ENCODE results near the gene SDHC.
A peak's percentile ranks its signal among the peaks of the same experiment; 100 is the strongest.

The SDHC gene, protein sequence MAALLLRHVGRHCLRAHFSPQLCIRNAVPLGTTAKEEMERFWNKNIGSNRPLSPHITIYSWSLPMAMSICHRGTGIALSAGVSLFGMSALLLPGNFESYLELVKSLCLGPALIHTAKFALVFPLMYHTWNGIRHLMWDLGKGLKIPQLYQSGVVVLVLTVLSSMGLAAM

DNA sequence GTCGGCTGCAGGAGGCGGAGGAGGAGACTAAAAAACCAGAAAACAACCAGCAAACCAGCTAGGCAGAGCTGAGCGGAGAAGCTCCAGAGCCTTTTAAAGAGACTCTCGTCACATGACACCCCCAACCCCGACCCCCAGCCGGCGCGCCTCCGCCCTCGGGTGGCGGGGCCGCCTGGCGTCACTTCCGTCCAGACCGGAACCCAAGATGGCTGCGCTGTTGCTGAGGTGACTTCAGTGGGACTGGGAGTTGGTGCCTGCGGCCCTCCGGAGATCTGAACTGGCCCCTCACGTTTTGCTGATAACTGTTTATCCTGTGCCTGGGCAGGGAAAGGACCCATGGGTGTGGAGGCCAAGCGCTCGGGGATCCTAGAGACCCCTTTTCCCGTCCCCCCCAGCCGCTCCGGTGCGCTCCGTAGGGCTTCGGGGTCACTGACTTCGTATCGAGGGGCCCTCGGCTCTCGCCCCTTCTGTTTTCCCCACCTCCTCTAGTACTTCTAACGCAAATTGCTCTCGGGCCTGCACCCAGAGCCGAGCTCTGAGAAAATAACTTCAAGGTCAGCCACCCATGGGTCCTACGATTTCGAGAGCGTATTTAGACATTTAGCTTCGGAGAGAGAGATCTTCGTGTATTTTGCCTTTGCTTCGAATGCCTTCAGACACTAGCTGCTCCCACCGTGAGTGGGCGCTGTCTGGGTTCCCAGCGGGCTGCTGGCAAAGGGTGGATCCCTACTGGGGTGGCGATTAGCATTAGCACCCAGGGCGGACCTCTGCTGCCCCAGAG, at the start of gene SDHC:
TSS of gene SDHC (plus strand) at position 181 of the 781 bp plus-strand sequence. CDS start at position 206, 25 bp downstream.
- DNase-seq: peak; percentile 91 to 92

DNA sequence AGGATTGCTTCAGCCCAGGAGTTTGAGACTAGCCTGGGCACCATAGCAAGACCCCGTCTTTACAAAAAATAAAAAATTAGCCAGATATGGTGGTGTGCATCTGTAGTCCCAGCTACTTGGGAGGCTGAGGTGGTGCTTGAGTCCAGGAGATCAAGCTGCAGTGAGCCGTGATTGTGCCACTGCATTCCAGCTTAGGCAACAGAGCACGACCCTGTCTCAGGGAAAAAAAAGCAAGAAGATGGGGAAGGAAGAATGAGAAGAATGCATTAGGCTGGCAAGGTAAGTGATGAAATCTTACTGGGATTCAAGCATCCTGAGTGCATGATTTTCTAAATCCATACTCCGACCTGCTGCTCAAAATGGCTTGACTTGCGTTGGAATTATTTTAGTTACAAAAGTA, 48.9 kb upstream of the SDHC start:
- no peak for DNase-seq

DNA sequence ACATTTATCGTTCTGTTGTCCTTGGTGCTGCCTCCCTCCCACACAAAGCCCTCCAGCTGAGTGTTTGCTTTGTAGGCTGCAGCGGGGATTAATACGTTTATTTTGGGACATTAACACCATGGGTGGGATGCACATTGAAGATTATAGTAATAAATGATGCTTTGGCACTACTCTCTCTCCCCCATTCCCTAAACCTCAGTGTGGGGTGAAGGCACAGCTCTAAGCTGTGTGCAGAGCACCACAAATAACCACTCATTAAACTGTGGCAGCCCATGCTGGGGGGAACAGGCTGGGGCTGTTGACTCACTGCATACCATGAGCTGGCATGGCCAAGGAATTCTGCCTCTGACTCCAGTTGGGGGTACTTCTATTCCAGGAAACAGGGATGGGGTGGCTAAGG, 48.0 kb upstream of the SDHC start:
- no peak for DNase-seq

DNA sequence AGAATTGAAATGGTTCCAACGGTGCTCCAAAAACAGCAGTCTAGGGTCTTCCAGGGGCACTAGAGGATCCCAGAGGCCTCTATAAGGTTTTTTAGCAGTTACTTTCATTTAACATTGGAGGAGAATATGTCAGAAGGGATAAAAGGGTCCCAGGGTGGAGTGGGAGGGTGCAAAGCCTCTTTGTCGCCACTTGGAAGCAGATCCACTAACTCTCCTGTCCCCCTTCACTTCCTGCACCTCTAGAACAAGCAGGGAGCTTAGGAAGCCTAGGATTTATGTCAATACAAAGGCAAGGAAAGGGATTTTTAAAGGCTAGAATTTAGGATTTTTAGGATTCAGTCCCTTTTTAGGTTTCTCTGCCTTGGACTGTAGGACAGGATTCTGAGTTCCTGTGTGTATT, 47.3 kb upstream of the SDHC start:
- no peak for DNase-seq

DNA sequence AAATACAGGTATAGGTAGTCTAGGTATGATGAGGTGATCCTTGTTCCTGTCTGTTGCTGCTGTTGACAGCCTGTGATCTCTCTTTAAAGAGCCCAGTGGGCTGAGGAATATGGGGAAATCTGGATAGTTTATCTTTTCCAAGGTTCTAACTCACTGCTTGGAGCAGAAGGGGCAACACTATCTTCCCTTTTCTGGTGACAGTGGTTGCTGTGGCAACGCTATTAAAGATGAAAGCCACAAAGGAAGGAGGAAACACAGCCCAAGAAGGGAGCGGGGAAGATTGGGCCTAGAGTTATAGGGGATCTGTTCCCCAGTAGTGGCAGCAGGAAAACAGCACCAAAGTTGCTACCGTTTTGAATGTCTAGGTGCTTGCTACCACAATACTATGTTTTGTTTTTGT, 46.9 kb upstream of the SDHC start:
- DNase-seq: peak; percentile 80 to 85

DNA sequence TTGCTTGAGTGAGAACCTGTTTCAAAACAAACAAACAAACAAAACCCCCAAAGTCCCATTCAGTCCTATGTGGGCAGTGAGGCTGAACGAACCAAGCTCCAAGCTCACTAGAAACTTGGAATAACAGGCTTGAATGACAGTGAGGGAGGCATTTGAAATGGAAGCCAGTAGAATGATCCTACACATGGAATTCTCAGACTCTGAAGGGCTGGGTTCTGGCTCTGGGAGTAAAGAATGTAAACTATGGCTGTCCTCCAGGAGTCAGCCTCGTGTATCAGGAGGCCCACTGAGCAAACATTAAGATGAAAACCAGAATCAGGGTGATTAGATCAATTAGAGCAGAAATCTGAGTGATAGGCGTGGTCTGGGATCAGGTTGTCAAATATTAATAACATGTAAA, 40.8 kb upstream of the SDHC start:
- DNase-seq: no peak

DNA sequence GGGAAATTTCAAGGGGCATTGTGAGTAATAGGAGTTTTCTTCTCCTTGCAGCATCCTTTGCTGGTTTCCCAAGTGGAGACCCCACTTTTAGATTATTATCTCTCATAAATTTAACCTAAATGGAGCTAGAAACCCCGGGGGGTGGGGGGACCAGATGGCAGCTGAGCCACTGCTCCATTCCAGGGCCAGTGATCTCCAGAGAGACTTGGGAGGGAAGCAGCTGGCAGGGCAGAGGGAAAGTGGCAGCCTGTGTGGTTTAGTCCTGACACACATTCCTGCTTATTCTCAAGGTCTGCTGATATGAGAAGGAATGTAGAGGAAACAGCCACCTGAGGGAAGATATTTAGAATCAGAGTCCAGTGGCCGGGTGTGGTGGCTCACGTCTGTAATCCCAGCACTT, 39.3 kb upstream of the SDHC start:
- no peak for DNase-seq

DNA sequence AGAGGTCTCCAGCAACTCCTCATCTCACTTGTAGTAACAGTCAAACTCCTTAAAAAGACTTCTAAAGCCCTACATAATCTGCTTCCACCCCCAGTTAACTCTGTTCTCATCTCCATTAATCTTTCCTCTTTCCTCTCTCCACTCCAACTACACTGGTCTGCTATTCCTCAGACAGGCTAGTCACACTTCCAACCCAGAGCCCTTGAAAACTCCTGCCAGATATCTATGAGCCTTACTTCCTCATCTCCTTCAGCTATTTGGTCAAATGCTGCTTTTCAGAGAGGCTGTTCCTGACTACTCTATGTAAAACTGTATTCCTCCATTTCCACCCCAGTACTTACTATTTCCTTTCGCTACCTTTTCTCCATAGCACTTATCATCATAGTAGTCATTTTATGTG, 31.2 kb upstream of the SDHC start:
- DNase-seq: peak; percentile 30 to 36

DNA sequence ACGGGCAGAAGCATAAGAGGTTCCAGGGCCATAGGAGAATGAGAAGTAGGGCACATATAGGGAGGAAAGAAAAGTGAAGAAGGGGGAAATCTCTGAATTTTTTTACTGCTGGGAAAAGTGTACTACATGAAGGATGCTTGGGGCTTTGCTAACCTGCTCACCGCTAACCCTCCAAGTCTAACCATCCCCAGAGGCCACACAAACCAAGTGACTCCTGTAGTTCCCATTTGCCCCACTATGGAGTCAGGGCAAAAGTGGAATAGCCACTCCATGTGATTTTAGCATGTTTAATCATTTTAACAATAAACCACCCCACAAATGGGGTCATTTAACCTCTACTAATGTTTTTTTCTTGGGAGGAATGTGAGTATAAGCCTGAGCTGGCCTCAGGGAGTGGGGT, 29.1 kb upstream of the SDHC start:
- no peak for DNase-seq

DNA sequence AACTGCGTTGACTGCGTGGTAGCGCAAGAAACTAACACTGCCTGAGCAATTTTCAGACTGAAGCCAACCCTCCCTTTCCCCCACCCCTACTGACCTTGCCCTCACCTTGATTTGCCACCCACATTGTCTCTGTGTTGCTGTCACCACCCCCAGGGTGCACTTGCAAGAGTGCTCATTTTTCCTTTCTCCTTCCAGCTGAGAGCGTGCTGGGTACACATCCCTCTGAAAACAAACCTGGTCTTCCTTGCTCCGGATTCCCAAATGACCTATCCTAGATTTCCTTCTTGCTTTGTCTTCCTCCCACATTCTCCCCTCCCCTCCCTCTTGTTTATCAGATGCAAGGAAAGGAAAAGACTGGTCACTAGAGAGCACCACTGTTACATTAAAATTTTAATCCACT, 28.7 kb upstream of the SDHC start:
- DNase-seq: no peak

DNA sequence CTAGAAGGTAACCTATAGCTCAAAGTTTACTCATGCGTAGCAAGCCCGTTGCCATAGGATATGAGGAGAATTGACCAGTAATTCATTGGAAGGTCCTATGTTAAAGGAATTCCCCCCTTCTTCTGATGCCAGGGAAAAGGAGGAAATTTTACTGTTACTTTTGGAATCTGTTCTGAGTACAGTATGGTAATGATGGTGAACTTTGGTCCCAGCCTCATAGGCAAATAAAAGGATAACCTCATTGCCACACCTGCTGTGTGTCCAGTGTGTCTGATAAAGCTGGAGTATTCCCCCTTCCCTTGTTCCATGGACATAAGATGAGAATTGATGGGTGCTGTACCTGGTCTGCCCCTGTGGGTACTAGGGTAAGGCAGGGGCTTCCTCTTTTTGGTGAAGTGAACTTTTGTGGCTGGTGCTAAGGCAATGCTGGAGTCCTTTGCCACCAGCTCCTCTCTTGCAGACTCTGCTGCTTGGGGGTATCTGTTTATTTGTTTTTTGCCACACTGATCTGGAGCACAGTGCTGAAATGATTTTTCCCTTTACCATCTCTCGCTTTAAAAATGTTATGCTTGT, 26.6 kb upstream of the SDHC start:
- DNase-seq: peak; percentile 12 to 23

DNA sequence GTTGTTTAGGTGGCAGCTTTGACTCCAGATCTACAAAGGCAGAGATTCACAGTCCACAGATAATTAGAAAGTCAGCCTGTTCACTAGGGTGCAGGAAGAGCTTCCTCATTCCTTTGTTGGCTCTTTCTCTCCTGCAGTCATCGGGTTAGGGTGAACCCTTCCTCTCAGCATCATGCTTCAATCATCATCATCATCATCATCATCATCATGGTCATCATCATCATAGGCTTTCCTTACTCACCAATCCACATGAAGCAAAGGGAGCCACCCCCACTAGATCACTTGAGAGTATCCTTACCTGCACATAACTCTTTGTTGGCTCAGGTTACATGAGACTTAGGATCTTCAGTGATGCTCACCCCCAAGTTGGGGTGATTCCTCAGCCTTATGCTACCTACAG, 23.4 kb upstream of the SDHC start:
- DNase-seq: no peak

DNA sequence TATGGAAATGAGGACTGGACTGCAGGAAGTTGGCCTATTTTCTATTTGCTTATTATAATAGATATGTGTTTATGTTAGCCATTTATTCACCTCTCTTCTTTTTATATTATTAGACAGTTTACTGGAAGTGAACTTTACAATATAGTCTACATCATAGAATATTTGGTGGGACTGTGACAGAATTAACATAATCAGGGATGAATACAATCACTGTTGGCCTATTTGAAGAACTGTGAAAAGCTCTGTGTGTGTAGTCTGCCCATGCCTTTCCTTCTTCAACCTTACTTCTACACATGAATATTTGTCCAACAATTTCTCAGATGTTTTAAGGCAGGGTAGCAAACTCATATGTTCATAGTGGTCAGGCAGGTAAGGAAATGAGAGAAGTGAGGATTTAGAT, 16.8 kb upstream of the SDHC start:
- DNase-seq: no peak

DNA sequence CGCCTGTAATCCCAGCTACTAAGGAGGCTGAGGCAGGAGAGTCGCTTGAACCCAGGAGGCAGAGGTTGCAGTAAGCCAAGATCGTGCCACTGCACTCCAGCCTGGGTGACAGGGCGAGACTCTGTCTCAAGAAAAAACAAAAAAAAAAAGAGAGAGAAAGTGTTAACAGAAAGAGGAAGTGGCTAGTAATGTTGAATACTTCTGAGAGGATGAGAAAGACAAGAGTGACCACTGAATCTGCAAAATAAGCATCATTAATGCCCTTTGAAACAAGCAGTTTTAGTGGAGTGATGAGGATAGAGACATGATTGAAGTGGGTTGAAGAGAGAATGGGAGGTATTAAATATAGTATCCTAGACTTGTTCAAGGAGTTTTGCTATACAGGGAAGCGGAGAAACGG, 16.1 kb upstream of the SDHC start:
- peak; percentile 10 to 31 for DNase-seq

DNA sequence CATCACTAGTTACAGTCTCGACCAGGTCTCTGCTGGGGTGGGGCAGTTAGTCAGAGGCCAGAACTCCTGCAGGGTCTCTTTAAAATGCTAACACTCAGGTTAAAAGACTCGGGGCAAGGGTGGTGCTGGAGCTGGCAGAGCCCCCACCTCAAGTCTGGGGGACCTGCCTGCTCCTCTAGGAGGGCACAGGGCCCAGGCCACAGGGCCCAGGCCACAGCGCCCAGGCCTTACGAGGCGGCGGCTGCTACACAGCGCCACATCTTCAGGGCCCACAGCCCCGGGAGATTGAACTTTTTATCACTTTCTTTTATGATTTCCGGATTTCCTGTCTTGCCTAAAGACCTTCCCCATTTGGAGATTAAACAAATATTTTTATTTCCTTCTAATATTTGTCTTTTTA, 14.8 kb upstream of the SDHC start:
- no peak for DNase-seq

DNA sequence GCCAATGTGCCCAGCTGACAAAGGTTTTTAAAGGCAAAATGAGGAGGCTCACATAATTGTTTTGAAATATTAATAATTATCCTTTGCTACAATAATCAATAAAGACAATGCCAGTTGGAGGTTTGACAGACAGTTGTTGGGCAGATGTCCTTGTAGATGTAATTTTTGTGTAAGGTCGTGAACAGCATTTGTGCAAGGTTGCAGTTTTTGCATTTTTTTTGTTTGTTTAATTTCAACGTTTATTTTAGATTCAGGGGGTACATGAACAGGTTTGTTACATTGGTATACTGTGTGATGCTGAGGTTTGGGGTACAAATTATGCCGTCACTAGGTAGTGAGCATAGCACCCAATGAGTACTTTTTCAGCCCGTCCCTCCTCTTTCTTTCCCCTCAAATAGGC, 13.7 kb upstream of the SDHC start:
- DNase-seq: no peak

DNA sequence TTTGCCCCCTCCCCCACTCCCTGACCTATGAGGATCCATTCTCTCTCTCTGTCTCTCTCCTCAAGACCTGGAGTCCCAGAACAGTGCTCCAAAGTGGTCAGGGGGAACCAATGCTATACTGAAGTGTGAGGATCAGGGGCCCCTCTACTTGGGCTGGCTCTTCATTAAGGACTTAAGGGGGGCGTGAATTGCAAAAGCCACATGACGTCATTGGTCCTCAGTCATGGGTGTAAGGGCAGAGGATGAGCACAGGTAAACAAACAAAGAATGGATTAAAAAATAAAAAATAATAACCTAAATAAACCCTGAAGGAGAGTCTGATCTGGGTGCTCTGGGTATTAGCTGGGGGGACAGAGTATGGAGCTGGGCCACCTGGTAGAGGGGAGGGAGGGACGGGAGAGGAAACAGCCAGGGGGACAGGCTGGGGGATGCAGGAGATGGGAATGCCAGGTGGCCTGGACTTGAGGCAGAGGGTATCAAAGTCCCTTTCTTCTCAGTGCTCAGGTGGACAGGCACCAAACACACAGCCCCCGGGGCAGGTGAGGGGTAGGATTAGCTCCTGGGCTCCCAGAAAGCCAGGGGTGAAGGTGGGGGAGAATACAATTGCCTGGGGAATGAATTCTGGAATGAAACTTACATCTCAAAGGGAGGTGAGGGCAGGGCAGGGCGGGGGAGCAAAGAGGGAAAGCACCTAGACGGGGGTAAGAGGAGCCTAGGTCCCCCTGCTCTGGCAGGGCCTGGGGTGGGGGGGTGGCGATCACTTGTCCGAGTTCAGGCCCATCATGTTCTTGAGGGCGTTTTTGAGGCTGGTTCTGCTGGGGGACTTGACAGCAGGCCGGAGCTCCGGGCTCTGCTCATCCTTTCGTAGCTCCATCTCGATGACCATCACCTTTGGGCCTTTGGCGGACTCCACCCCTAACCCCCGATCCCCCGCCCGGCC, 9.0 kb upstream of the SDHC start:
- DNase-seq: no peak

DNA sequence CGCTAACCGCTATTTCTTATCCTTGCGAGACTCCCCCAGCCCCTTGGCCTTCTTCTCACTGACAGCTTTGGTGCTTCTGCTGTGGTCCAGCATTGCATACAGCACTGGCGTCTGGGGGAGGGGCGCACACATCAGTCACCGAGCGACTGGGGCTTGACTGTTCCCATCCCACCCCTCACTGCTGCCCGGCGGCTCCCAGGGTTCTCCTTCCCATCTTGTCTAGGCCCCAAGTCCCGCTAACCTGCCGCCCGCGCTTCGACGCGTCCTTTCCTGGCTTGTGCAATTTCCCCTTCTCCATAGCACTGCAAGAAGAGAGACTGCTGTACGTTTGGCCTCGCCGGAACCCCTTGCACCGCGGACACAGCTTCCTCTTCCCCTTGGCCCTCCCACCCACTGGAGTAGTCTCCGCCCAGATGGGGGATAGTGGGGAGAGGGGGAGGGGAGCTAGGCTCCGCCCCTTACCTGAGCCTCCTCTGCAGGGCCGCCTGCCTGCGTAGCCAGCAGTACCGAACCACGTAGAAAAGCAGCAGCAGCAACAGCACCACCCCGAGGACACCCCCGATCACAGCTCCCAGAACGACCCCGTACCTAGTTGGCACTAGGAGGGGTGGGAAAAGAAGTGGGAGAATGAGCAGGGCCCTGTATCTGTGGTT, 8.2 kb upstream of the SDHC start:
- DNase-seq: peak; percentile 92

DNA sequence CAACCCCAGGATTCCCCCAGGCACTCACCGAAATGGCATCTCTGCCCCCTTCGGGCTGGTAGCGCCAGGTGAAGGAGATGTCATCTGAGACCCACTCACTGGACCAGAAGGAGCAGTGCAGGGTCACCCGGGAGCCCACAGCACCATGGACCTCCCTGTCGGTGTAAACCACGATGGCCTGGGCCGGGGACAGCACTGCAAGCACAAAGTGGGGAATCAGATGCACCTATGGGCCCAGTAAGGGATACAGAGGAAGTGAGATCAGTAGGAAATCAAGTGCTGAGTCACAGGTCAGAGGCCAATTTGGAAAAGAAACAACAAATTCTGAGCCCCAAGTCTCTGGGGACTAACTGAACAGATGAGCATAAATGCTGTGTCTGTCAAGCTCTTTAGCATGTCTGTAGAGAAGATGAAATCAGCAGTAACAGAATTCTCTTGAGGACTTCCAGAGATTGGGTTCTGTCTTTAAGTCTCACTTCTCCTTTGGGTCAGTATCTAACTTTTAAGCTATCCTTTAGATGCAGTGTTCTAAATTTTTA, 6.9 kb upstream of the SDHC start:
- DNase-seq: no peak

DNA sequence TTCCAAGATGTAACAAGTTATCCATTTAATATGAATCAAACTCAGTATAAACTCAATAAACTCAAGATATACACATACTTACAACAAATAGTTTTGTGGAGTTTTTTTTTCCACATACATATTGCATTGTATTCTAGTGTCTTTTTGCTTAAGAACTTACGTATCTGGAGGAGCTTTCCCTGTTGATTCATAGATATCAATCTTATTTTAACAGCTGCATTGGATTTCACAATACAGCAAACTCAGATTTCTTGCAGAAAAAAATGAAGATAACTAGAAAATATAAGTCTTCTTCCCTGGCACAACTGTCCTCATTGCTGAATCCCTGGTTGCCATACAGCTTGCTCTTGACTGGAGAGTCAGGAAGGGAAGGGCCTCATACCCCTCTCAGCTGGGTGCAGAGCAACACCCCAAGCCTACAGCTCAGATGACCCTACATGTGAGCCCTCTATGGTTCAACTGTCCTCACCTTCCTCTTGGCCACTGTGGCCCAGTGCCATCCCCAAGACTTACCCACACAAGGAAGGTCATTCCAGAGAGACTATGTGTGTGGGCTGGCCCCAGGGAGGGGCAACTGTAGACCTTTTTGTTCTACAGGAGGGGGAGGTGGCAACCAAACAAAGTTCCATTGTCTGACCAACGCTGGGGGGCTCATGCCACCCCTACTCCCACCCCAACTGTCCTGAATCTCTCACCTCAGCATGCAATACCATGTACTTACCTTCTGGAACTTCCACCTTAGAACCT, 6.1 kb upstream of the SDHC start:
- no peak for DNase-seq

DNA sequence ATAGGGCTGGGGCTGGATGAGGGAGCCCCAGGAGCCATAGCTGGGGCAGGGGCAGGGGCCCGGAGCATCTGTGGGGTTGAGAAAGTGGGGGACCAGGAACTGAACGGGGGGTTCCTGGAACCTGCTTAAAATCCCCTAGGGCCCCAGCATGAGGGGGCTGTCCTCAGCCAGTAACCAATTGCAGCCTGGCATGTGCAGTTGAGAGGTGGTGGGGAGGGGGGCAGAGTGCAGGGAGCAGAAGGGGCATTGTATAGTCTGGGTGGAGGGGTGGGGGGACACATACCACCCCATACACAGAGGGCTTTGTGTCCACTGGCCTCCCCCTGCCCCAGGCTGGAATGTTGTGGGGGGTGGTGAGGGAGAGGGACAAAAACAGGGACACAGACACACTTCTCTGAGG, 4.3 kb upstream of the SDHC start, which contains the start of gene MPZ:
TSS of gene MPZ (minus strand) at position 101 of the 400 bp plus-strand sequence. CDS start at position 38, 63 bp downstream.
- DNase-seq: no peak

Measured in Kasumi-1 (cell line).